Activated naive CD4-positive, alpha-beta T cell treated with anti-CD3 and anti-CD28 coated beads, Interleukin-2, amount 10 ng/mL, durations not matched to agents 7 days and 5 days (primary cell): ENCODE results near the gene CDHR3.
A peak's percentile ranks its signal among the peaks of the same experiment; 100 is the strongest.

Experiments
- CTCF ChIA-PET: fragments of 350-600 bp; sonication (Branson Sonifier 250); formaldehyde crosslinking; loops from one replicate; lab custom pipeline; 2021; ENCODE audit warnings: antibody characterized with exemption; lab: Charles Lee
- DNase-seq: peaks from one replicate; pipeline ENCODE4 v3.0.0-alpha.2; 2020
- H3K27ac Mint-ChIP-seq: one replicate; pipeline ENCODE4 v1.8.0; 2021; ENCODE audit warnings: mild to moderate bottlenecking, moderate library complexity, mixed read lengths
- H3K27me3 Mint-ChIP-seq: one replicate; pipeline ENCODE4 v1.8.0; 2021; ENCODE audit warnings: mild to moderate bottlenecking, mixed read lengths
- H3K36me3 Mint-ChIP-seq: one replicate; pipeline ENCODE4 v1.8.0; 2021; ENCODE audit warnings: mixed read lengths
- H3K4me1 Mint-ChIP-seq: one replicate; pipeline ENCODE4 v1.8.0; 2021; ENCODE audit warnings: mixed read lengths
- H3K4me3 Mint-ChIP-seq: one replicate; pipeline ENCODE4 v1.8.0; 2021; ENCODE audit warnings: mild to moderate bottlenecking, moderate library complexity, mixed read lengths
- H3K9me3 Mint-ChIP-seq: one replicate; pipeline ENCODE4 v1.8.0; 2021; ENCODE audit warnings: mixed read lengths

CDHR3 gene

GRCh38 chr7:106031300-106032035 lies 68.4 kb downstream of the CDHR3 start:
- Mint-ChIP-seq H3K36me3 (no peaks in the 10 kb centered on the region), H3K9me3 (no peaks in the 10 kb centered on the region), H3K27me3 (peaks cover 25% of the 10 kb centered on the region), H3K4me1 (peaks cover 18% of the 10 kb centered on the region), H3K27ac (no peak overlapping the region), H3K4me3 (no peak overlapping the region)
- CTCF ChIA-PET, result interaction anchor here (2.1 to 4.5 kb wide), 2 partner anchors 10 to 375 kb away, joined by 5 to 32 read pairs; no protein-coding TSS in a partner anchor
- DNase-seq, result no peak

GRCh38 chr7:106032295-106032694 lies 69.2 kb downstream of the CDHR3 start:
- peaks cover 15% of the 10 kb centered on the region for H3K4me1 Mint-ChIP-seq
- no peak for DNase-seq
- H3K27me3 Mint-ChIP-seq, result peaks cover 20% of the 10 kb centered on the region
- H3K27ac Mint-ChIP-seq, result no peak overlapping the region
- CTCF ChIA-PET, result interaction anchor here (4.5 kb wide), 1 partner anchor 9 kb away, joined by 32 read pairs; no protein-coding TSS in a partner anchor
- H3K4me3 Mint-ChIP-seq, result no peak overlapping the region
- no peaks in the 10 kb centered on the region for H3K9me3 Mint-ChIP-seq
- H3K36me3 Mint-ChIP-seq, result no peaks in the 10 kb centered on the region

- no peak overlapping the region for H3K4me3 Mint-ChIP-seq
- H3K4me1 Mint-ChIP-seq, result peaks cover 15% of the 10 kb centered on the region
- H3K36me3 Mint-ChIP-seq, result no peaks in the 10 kb centered on the region
- no peak overlapping the region for H3K27ac Mint-ChIP-seq
- H3K9me3 Mint-ChIP-seq, result no peaks in the 10 kb centered on the region
- no peak for DNase-seq
- peaks cover 22% of the 10 kb centered on the region for H3K27me3 Mint-ChIP-seq
- CTCF ChIA-PET, result interaction anchor here (0.9 to 1.3 kb wide), 2 partner anchors 9 to 11 kb away, joined by 3 to 4 read pairs; no protein-coding TSS in a partner anchor
These were observed 70.7 kb downstream of the CDHR3 start for GRCh38 chr7:106033735-106034134.

- Mint-ChIP-seq H3K4me3 (no peak overlapping the region), H3K27me3 (peaks cover 26% of the 10 kb centered on the region), H3K4me1 (peaks cover 15% of the 10 kb centered on the region), H3K9me3 (no peaks in the 10 kb centered on the region), H3K36me3 (no peaks in the 10 kb centered on the region), H3K27ac (no peak overlapping the region)
- no peak for DNase-seq
- CTCF ChIA-PET, result interaction anchor here (0.9 to 1.3 kb wide), 3 partner anchors 9 to 274 kb away, joined by 3 to 4 read pairs (median 3); no protein-coding TSS in a partner anchor
These were observed 71.3 kb downstream of the CDHR3 start for GRCh38 chr7:106034383-106034782.

- DNase-seq, result no peak
- Mint-ChIP-seq H3K27me3 (peaks cover 32% of the 10 kb centered on the region), H3K9me3 (no peaks in the 10 kb centered on the region), H3K4me1 (peaks cover 24% of the 10 kb centered on the region), H3K4me3 (no peak overlapping the region), H3K27ac (no peak overlapping the region), H3K36me3 (no peaks in the 10 kb centered on the region)
- CTCF ChIA-PET, result interaction anchor here (0.9 to 1.4 kb wide), 2 partner anchors 12 to 275 kb away, joined by 3 read pairs; no protein-coding TSS in a partner anchor
These were observed 72.5 kb downstream of the CDHR3 start for GRCh38 chr7:106035568-106035967.

GRCh38 chr7:106036004-106036403 lies 72.9 kb downstream of the CDHR3 start:
- H3K27ac Mint-ChIP-seq, result no peak overlapping the region
- H3K36me3 Mint-ChIP-seq, result no peaks in the 10 kb centered on the region
- no peaks in the 10 kb centered on the region for H3K9me3 Mint-ChIP-seq
- H3K4me3 Mint-ChIP-seq, result no peak overlapping the region
- peaks cover 26% of the 10 kb centered on the region for H3K4me1 Mint-ChIP-seq
- CTCF ChIA-PET, result interaction anchor here (0.9 to 1.6 kb wide), 3 partner anchors 11 to 275 kb away, joined by 3 to 6 read pairs (median 3); no protein-coding TSS in a partner anchor
- no peak for DNase-seq
- H3K27me3 Mint-ChIP-seq, result peaks cover 36% of the 10 kb centered on the region

- H3K27ac Mint-ChIP-seq, result no peak overlapping the region
- H3K27me3 Mint-ChIP-seq, result peaks cover 36% of the 10 kb centered on the region
- H3K4me1 Mint-ChIP-seq, result peaks cover 30% of the 10 kb centered on the region
- DNase-seq, result no peak
- CTCF ChIA-PET, result interaction anchor here (0.8 to 1.7 kb wide), 5 partner anchors 10 to 349 kb away, joined by 3 to 6 read pairs (median 4); no protein-coding TSS in a partner anchor
- H3K9me3 Mint-ChIP-seq, result no peaks in the 10 kb centered on the region
- no peaks in the 10 kb centered on the region for H3K36me3 Mint-ChIP-seq
- H3K4me3 Mint-ChIP-seq, result no peak overlapping the region
These were observed 74.6 kb downstream of the CDHR3 start for GRCh38 chr7:106037489-106038176.

GRCh38 chr7:106038289-106038688 lies 75.2 kb downstream of the CDHR3 start:
- Mint-ChIP-seq H3K27me3 (peaks cover 41% of the 10 kb centered on the region), H3K4me3 (no peak overlapping the region), H3K36me3 (no peaks in the 10 kb centered on the region), H3K4me1 (peaks cover 33% of the 10 kb centered on the region), H3K27ac (no peak overlapping the region), H3K9me3 (no peaks in the 10 kb centered on the region)
- CTCF ChIA-PET, result interaction anchor here (1.0 to 1.7 kb wide), 2 partner anchors 9 to 278 kb away, joined by 4 to 5 read pairs; no protein-coding TSS in a partner anchor
- DNase-seq, result no peak

GRCh38 chr7:106038916-106039315 lies 75.9 kb downstream of the CDHR3 start:
- Mint-ChIP-seq H3K9me3 (no peaks in the 10 kb centered on the region), H3K27me3 (peaks cover 44% of the 10 kb centered on the region), H3K27ac (no peak overlapping the region), H3K36me3 (no peaks in the 10 kb centered on the region), H3K4me1 (peaks cover 33% of the 10 kb centered on the region), H3K4me3 (no peak overlapping the region)
- no peak for DNase-seq
- CTCF ChIA-PET, result interaction anchor here (0.6 to 5.1 kb wide), 3 partner anchors 8 to 112 kb away, joined by 3 to 32 read pairs (median 5); no protein-coding TSS in a partner anchor

GRCh38 chr7:106039486-106040060 lies 76.5 kb downstream of the CDHR3 start:
- Mint-ChIP-seq H3K36me3 (no peaks in the 10 kb centered on the region), H3K9me3 (no peaks in the 10 kb centered on the region), H3K27ac (no peak overlapping the region), H3K4me3 (no peak overlapping the region), H3K4me1 (peaks cover 33% of the 10 kb centered on the region), H3K27me3 (peaks cover 50% of the 10 kb centered on the region)
- DNase-seq, result no peak
- CTCF ChIA-PET, result interaction anchor here (0.9 to 6.5 kb wide), 9 partner anchors 10 to 396 kb away, joined by 3 to 88 read pairs (median 4); no protein-coding TSS in a partner anchor

- H3K27ac Mint-ChIP-seq, result no peak overlapping the region
- no peak overlapping the region for H3K4me3 Mint-ChIP-seq
- peak; percentile 46 for DNase-seq
- no peaks in the 10 kb centered on the region for H3K36me3 Mint-ChIP-seq
- CTCF ChIA-PET, result interaction anchor here (0.8 to 6.5 kb wide), 18 partner anchors 11 to 398 kb away, joined by 3 to 88 read pairs (median 4); no protein-coding TSS in a partner anchor
- peaks cover 57% of the 10 kb centered on the region for H3K27me3 Mint-ChIP-seq
- H3K4me1 Mint-ChIP-seq, result peaks cover 33% of the 10 kb centered on the region
- H3K9me3 Mint-ChIP-seq, result no peaks in the 10 kb centered on the region
These were observed 78.2 kb downstream of the CDHR3 start for GRCh38 chr7:106041140-106041717.

GRCh38 chr7:106042196-106042611 lies 79.1 kb downstream of the CDHR3 start:
- Mint-ChIP-seq H3K4me3 (no peak overlapping the region), H3K4me1 (peaks cover 33% of the 10 kb centered on the region), H3K36me3 (no peaks in the 10 kb centered on the region), H3K27ac (peak overlapping the region; percentile 64), H3K27me3 (peaks cover 67% of the 10 kb centered on the region), H3K9me3 (no peaks in the 10 kb centered on the region)
- CTCF ChIA-PET, result interaction anchor here (0.6 to 6.5 kb wide), 32 partner anchors 12 to 450 kb away, joined by 3 to 88 read pairs (median 4); partner anchors contain the start of gene ATXN7L1
- DNase-seq, result no peak

GRCh38 chr7:106045139-106045538 lies 82.1 kb downstream of the CDHR3 start:
- H3K4me3 Mint-ChIP-seq, result no peak overlapping the region
- H3K36me3 Mint-ChIP-seq, result no peaks in the 10 kb centered on the region
- CTCF ChIA-PET, result interaction anchor here (0.8 to 6.5 kb wide), 8 partner anchors 11 to 392 kb away, joined by 3 to 88 read pairs (median 5); no protein-coding TSS in a partner anchor
- H3K27ac Mint-ChIP-seq, result no peak overlapping the region
- peaks cover 28% of the 10 kb centered on the region for H3K4me1 Mint-ChIP-seq
- H3K9me3 Mint-ChIP-seq, result no peaks in the 10 kb centered on the region
- no peak for DNase-seq
- H3K27me3 Mint-ChIP-seq, result peaks cover 63% of the 10 kb centered on the region
